22Rv1 (cell line): Measurements from ENCODE around the gene CCDC85A.

Source experiments
- ZFX ChIP-seq: fragments of 450-650 bp; IDR thresholded peaks from 2 replicates; pipeline ENCODE4 v1.6.1; 2017; ENCODE audit warnings: antibody characterized with exemption, borderline replicate concordance
- TF ChIP-seq, protein P1 (sequence below): fragments of 450-650 bp; IDR thresholded peaks from 2 replicates; pipeline ENCODE4 v1.5.1; 2017; ENCODE audit warnings: mild to moderate bottlenecking

- TF ChIP-seq, protein P1, sequence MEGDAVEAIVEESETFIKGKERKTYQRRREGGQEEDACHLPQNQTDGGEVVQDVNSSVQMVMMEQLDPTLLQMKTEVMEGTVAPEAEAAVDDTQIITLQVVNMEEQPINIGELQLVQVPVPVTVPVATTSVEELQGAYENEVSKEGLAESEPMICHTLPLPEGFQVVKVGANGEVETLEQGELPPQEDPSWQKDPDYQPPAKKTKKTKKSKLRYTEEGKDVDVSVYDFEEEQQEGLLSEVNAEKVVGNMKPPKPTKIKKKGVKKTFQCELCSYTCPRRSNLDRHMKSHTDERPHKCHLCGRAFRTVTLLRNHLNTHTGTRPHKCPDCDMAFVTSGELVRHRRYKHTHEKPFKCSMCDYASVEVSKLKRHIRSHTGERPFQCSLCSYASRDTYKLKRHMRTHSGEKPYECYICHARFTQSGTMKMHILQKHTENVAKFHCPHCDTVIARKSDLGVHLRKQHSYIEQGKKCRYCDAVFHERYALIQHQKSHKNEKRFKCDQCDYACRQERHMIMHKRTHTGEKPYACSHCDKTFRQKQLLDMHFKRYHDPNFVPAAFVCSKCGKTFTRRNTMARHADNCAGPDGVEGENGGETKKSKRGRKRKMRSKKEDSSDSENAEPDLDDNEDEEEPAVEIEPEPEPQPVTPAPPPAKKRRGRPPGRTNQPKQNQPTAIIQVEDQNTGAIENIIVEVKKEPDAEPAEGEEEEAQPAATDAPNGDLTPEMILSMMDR: no peak
- TF ChIP-seq ZFX: no peak
These were observed 164.1 kb downstream of the CCDC85A start for GRCh38 chr2:56347881-56348280.
